GM19351 (cell line): ENCODE results near the gene BEGAIN.

Source experiments
- ATAC-seq: cut with Tn5 transposase; IDR thresholded peaks from one replicate; pipeline ENCODE4 v1.9.1; 2021; ENCODE audit warnings: mild to moderate bottlenecking, moderate library complexity; ENCODE audit not compliant: unreplicated experiment

The BEGAIN gene

DNA sequence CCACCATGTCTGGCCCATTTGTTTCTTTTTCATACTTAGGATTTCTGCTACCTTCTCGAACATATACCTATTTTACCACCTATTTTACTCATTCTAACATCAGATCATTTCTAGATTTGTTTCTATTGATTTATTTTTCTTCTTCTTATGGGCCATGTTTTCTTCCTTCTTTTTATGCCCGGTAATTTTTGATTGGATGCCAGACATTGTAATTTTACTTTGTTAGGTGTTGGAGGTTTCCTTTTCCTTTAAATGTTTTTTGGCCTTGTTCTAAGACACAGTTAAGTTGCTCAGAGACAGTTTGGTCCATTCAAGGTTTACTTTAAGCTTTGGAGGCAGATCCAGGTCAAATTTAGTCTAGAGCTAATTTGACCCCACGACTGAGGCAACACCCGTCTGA lies 14.7 kb upstream of the BEGAIN start:
- no peak for ATAC-seq

DNA sequence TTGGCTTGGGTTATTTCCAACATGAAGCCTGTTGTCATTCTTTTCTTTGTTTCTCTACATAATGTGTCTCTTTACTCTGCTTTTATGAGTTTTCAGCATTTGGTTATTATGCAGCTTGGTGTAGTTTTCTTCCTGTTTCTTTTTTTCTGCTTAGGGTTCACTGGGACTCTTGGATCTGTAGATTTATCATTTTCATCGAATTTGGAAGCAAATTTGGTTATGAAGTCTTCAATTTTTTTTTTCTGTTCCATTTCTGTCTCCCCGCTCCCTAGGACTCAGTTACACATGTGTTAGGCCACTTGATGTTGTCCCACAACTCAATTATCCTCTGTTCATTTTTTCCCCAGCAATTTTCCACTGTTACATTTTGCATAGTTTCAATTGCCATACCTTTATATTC lies 13.8 kb upstream of the BEGAIN start:
- no peak for ATAC-seq

DNA sequence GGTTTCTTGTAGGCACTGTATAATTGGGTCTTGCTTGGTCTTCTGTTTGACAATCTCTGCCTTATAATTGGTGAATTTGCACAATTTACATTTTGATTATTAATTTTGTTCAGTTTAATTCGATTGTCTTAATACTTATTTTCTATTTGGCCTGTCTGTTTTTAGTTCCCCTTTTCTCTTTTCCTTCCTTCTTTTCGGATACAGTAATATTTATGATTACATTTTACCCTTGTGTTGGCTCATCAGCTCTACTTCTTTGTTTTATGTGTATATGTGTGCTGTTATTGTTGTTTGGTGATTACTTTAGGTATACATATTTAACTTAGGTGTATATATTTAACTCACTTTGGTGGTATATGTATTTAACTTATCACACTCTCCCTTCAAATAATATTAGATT lies 12.8 kb upstream of the BEGAIN start:
- no peak for ATAC-seq

DNA sequence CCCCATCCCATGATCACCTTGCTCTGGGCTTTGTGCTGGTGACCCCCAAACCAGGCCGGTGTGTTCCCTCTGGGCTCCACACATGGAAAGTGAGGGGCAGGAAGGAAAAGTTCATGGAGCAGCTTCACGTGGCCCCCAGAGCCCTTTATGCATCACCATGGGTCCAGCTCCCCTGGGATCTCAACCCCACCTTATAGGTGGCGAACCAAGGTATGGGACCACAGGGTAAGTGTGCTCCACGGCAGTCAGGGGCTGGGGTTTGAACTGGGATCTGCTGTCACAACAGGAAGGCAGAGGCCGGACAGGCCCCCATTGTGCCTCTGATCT lies 7.4 kb upstream of the BEGAIN start:
- ATAC-seq = no peak

DNA sequence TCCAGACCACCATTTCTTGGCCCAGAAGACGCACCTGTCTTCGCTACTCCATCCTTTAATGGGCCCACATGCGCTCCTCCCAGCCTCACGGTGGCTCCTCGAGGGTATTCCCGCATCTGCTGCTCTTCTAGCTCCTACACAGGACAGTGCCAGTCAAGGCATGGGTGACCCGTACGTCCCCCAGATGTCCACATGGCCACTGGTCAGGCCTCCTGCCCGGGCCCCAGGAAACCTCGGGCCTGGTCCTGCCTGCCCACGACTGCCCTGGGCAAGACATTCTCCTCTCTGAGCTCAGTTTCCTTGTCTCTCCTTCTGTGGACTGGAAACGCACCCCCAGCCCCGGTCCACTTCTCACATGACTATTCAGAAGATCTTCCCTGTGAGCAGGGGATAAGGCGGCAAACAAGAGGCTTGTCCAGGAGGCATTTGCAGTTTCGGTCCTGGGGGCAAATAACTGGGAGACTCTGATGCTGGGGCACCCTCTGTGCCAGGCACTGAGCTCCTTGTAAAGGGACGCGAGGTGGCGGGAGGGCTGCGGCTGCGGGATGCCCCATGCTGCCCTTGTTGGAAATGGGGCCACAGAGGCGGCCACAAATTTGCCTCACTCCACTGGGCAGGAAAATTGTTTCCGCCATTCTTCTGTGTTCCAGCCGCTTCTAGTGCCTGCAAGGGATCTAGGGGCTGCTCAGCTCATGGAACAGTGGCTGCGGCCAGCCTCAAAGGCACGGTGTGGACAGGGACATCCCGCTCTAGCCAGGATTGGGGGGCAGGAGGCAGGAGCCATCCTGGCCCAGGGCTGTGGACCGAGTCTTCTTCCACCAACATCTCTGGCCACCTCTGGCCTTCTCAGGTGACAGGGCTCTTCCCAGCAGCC lies 6.8 kb upstream of the BEGAIN start:
- no peak for ATAC-seq

DNA sequence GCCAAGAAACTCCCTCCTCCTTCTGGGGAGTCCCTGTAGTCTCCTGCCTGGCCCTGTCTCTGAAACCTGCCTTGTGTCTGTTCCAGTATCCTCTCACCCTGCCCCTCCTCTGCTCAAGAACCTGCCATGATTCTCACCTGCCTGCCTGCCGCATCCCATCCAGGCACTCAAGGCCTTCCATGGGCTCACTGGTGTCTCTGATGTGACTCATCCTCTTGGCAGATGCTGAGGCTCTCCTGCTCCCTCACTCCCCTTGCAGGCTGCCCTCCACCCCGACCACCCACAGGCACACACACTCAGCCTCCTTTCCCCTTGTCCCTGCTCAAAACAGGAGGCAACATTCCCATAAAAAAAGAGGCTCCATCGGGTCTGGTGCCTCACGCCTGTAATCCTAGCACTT lies 5.8 kb upstream of the BEGAIN start:
- ATAC-seq = no peak

DNA sequence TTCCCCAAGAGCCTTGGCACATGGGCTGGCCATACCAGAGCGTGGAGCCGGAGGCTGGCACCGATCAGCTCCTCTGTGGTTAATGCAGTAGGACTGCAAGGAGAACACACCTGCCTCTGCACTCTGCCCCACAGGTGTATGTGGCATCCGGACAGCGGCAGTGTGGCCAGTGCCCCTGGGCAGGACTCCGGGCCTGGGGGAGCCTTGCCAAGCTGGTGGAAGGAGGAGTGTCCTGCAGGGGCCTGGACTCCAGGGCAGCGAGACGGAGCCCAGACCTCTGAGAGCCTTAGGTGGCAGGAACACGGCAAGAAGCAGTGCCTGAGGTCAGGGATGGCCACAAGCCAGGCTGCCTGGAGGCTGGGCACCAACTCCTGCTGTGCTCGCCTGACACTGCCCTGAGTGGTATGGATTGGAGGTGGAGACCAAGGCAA lies 5.3 kb upstream of the BEGAIN start:
- no peak for ATAC-seq

DNA sequence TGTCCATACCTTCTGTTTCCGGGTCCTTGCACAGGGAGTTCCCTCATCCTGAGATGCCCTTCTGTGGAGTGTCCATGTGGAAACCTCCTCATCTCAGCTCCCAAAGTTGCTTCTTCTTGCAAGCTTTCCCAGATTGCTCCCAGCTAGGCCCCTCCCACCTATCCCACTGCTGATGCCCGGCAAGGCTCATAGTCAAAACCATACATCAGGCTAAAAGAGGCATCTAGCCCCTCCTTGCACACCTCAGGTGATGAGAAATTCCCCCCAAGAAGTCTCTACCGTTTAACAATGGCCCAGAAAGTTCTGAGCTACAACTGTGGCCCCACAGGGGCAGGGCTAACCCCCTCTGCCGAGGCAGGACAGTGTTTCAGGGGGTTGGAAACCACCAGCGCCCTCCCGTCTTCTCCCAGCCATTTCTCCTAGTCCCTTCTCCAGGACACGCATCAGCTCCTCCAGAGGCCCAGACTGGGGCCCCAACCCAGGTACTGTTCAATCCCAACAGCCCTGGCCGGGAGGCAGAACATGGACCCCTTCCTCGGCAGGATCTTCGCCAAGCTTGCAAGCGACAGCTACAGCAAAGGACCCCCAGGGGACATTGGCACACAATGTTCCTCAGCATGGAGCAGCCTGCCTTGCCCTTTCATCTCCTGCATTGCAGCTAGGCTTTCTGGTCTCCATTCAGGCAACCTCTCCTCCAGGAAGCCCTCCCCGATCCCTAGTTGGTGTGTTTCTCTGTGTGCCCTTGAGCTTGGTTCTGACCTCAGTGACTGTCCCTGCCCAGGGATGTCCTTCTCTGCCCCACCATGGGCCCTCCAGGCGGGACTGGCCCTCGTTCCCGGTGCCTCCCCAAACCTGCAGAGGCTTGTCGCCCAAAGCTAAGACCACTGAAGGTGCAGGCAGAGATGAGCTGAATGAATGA lies 4.5 kb upstream of the BEGAIN start:
- no peak for ATAC-seq

DNA sequence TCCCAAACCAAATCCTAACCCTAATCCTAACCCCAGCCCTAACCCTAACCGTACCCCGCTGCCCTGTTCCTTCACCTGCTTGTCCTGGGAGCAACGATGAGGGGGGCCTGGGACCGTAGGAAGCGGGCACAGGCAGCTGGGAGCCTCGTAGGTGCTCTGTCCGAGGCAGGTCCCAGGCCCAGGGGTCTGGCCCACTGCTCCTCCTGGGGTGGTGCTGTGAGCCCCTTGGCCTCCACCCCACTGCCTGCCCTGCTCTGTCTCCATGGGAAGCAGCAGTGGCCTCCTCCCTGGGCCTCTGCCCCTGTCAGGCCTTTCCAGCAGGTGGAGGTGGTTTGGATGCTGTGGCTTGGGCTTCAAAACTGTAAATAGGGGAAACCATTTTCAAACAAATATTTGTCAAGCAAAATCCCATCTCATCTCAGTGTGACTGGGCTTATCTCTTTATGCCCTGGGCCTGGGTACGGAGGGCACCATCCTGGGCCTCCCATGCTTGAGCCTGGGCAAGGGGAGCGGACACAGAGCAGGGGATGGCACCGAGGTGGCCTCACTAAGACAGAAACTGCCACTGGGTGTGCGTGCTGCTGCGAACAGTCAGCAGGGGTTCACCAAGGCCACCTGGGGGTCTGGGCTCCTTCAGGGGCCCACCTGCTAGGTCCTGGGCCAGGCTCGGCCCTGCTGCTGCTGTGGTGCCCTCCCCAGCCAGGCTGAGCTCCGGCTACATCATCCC lies 3.7 kb upstream of the BEGAIN start:
- no peak for ATAC-seq

DNA sequence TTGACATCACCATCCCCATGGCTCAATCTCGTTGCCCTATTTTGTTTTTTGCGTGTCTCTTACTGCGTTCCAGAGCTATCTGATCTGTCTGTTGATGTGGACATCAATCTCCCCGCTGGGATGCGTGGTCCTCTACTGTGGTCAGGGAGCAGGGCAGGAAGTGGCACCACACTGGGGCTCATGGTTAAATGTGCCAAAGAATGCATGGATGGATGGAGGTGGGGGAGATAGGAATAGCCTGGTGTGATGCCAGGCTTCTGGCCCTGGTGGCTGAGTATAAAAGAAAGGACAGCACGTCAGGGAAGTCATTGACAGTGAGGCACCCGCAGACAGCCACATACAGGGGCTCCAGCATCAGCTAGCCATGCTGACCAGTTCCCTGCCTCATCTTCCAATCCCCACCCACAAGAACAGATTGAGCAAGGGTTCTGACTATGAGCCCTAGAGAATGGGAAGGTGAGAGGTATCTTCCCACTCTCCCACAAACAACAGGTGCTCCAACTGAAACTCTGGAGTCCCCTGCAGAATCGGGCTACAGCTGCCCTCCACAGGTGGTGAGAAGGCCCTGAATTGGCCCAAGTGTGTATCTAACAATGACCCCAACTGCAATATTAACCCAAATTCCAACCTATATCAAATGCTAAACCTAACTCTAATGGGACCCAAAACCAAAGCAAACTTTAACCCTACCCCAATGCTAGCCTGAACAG lies 2.7 kb upstream of the BEGAIN start:
- ATAC-seq = no peak

DNA sequence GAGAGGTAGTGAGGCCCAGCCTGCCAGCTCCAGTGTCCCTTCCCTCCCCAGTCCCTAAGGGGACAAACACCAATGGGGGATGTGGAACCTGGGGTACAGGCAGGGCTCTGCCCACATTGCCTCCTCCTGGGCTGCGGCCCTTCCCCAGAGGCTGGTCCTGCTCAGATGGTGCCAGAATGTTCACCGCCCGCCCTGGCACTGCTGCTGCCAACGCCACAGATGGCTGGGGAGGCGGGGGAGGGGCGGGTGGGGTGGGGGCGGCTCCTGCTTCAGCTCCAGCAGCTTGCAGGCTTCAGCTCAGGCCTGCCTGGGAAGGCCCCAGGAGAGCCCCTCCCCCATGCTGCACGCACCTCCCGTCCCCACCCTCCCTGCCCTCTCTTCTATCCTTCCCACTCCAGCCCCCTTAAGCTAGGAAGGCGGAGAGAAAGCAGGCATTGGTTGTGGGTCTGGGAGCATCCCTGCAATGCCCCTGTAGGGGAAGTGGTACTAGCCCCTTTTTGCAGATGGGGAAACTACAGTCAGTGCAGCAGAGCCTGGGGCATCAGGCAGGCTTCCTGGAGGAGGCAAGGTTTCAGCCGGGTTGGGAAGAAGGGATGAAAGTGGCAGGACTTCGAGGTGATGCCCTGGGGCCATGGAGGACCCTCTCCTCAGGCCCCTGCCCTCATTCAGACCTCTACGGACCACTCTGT lies 2.0 kb upstream of the BEGAIN start:
- ATAC-seq = no peak

DNA sequence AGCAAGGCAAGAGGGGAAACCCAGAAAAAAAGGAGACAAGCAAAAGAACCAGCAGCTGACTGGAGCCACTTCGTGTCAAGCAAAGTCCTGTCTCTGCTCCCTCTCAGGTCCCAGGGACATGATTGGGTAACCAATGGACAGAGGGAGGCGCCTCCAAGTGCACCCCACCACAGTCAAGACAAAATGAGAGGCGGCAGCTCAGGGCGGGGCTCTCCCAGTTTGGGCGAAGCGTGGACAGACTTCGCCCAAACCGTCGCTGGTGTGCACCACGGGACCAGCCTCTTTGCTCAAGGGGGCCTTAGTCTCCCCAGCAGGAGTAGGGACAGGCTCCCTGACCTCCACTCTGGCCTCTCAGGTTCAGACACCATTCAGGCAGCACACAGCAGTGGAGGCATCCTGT lies 1.5 kb upstream of the BEGAIN start:
- ATAC-seq = no peak

DNA sequence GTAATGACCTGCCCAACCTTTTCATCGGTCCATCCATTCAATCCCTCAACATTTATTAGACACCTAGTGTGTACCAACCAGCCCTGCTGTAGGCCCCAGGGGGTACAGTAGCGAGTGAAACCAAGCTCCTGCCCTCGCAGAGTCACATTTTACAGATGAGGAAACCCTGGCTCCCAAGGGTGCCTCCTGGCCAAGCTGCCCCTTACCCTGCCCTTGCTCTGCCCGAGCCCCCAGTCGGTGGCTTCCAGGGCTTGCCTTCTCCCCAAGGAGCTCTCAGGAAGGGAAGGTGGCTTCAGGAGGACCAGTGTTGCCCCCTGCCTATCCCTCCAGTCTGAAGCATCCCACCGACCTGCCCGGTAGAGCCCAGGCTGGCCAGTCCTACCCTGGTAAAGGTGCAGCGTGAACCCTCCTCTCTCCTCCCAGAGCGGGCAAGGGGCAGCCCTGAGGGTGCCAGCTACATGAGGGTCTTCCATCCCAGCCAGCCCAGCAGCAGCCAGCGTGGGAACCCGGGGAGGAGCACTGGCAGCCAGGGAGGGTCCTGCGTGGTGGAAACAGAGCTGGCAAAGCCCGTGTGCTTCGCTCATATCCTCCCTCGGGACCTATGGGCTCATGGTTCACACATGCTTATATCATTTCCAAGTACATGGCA lies 670 bp upstream of the BEGAIN start:
- ATAC-seq = no peak

DNA sequence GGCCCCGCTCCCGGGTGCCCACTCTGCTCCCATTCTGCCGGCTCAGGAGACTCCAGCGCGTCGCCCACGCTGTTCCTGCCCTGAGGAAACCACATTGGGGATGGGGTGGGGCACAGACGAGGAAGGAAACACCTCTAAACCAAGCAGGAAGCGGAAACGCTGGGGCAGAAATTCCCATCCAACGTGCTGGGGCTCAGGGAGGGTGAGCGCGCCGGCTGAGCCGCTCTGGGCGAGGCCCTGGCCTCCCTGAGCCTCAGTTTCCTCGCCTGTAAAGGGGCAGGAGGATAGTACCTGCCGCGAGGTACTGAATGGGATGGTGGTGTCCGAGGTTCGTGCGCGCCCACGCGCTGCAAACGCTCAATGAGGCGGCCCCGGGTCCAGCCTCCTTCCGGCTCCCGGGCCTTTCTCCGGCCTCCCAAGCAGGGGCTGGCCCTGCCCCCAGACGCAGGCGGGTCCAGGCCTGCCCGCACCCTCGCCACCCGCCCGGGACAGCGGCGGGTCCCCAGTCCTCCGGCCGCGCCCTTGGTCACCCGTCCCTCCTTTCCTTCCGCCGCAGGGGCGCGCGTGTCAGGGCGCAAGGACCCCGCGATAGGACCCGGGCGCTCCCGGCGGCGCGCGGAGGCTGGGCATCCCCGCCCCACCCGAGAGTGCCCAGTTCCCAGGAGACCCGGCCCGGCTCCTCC lies 673 bp downstream of the BEGAIN start:
- ATAC-seq = peak; percentile 29

DNA sequence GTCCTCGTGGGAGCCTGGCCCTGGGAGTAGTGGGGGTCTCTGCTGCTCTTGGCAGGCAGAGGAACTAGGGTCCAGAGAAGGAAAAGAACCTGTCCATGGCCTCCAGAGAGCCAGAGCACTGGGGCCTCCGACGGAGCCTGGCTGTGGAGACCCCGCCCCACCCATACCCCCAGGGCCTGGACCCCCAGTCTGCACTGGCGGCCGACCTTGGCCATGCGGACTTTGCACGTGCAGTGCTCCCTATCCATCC lies 1.1 kb downstream of the BEGAIN start:
- ATAC-seq = no peak

DNA sequence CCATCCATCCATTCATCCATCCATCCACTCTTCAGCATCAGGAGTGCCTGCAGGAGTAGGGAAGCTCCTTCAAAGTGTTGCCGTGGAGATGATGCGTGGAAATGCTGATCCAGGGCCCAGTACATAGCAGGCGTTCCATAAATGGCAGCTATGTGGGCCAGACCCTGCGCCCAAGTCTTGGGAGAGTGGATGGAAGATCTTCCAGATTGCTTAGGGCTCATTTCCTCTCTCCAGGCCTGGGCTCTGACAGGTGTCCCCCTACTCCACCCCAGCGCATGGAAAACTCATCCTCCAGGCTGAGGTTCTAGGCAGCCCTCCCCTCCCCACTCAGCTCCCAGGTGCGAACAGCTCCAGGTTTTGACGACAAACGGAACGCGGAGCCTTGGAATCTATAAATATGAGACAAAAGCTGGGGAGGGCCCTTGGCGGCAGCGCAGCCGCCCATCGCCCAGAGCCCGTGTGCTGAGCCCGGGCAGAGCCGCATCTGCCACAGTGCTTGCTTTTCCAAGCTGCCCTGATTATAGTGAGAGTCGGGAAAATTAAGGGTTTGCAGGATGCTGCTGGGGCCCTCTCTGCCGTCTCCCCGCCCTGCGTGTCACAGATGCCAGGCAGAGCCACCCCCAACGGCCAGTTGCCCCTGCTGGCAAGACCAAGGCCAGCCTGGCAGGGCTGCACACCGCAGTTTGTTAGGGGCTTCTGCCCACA lies 1.6 kb downstream of the BEGAIN start:
- no peak for ATAC-seq

DNA sequence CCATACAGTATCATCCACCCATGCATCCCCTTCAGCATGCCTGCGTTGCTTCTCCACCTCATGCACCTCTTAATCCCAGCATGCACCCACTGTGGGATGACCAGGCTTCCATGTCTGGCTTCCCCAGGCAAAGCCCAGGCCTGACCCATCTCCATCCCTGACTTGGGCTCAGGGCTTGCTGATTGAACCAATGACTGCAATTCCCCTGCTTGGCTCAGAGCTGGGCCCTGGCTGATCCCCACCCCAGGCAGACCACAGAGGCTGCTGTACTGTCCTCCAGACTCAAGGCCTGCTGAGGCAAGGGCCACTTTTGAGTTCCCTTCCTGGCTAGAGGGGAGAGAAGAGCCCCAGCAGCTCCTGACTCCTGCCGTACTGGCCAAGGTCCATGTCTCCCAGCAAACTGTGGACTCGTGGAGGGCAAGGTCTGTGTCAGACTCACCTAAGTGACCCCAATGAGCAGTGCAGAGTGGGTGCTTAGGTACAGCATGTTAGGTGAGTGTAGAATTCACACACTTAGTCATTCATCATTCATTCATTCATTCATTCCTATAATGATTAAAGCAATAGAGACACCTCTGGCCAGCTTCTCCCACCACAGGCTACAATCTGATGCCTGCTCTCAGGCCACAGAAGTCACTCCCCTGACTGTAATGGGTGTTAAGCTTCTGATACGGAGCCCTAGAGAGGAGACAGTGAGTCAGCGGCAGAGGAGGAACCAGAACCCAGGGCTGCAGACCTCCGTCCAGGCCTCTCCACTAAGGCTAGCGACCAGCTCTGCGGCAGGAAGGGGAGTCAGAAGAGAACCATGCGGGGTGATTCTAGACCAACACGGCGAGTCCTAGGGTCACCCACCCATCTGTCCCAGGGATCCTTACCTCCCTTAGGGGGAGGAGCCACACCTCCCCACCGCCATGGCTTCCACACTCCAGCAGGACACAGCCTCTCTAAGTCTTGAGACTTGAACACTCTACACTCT lies 2.9 kb downstream of the BEGAIN start:
- no peak for ATAC-seq

DNA sequence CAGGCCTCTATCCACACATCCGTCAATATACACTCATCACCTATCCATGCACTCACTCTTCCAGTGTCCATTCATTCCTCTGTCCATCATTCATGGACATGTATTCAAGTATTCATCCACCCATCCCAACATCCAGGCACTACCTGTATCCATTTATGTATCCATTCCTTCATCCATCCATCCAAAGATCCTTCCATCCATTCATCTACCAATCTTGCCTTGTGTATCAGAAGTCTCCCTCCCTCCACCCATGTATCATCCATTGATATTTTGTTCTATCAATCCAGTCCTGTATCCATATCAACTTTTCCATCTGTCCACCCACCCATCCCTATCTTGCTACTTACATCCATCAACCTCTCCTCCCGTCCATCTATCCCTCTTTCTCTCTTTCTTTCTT lies 4.0 kb downstream of the BEGAIN start:
- no peak for ATAC-seq
